Stimulated activated CD4-positive, alpha-beta T cell treated with anti-CD3 and anti-CD28 coated beads, Interleukin-15, amount 100 ng/mL, for 24 hours (primary cell): ENCODE data around the gene BAG3.
"Not testable (repeated sequence)": the region's sequence is repeated elsewhere in the genome, so short reads cannot be mapped to it uniquely, and the experiment has no call there.

ENCODE experiments used
- DNase-seq: peaks from one replicate; pipeline ENCODE4 v3.0.0-alpha.2; 2020

Gene BAG3

GRCh38 chr10:119650692-119651513 is at the start of gene BAG3:
Gene BAG3 (plus strand): TSS chr10:119651380. CDS start chr10:119651676, 296 bp downstream.
- DNase-seq: peak; percentile 84

GRCh38 chr10:119602241-119603095 is 48.7 kb upstream of the BAG3 start:
- peak; percentile 49 for DNase-seq

- no peak for DNase-seq
Observed at GRCh38 chr10:119604468-119604867, 46.7 kb upstream of the BAG3 start.

GRCh38 chr10:119608316-119609155 is 42.6 kb upstream of the BAG3 start:
- DNase-seq: peak; percentile 53

- no peak for DNase-seq
Observed at GRCh38 chr10:119609516-119609915, 41.7 kb upstream of the BAG3 start.

- no peak for DNase-seq
Observed at GRCh38 chr10:119611433-119611832, 39.7 kb upstream of the BAG3 start.

GRCh38 chr10:119613741-119614140 is 37.4 kb upstream of the BAG3 start:
- no peak for DNase-seq

GRCh38 chr10:119614686-119615085 is 36.5 kb upstream of the BAG3 start:
- DNase-seq: no peak

GRCh38 chr10:119616882-119617570 is 34.2 kb upstream of the BAG3 start:
- peak; percentile 21 for DNase-seq

- no peak for DNase-seq
Observed at GRCh38 chr10:119619215-119619614, 32.0 kb upstream of the BAG3 start.

- not testable (repeated sequence) for DNase-seq
Observed at GRCh38 chr10:119619811-119620210, 31.4 kb upstream of the BAG3 start.

GRCh38 chr10:119620241-119621077 is 30.7 kb upstream of the BAG3 start:
- no peak for DNase-seq

- DNase-seq: no peak
Observed at GRCh38 chr10:119621078-119621384, 30.1 kb upstream of the BAG3 start.

GRCh38 chr10:119625570-119626280 is 25.5 kb upstream of the BAG3 start:
- DNase-seq: no peak

GRCh38 chr10:119630300-119630699 is 20.9 kb upstream of the BAG3 start:
- DNase-seq: no peak

- no peak for DNase-seq
Observed at GRCh38 chr10:119633538-119634218, 17.5 kb upstream of the BAG3 start.

GRCh38 chr10:119634219-119634544 is 17.0 kb upstream of the BAG3 start:
- no peak for DNase-seq

GRCh38 chr10:119637631-119638030 is 13.5 kb upstream of the BAG3 start:
- no peak for DNase-seq

- no peak for DNase-seq
Observed at GRCh38 chr10:119638982-119639381, 12.2 kb upstream of the BAG3 start.

GRCh38 chr10:119640384-119640783 is 10.8 kb upstream of the BAG3 start:
- no peak for DNase-seq
